Adipose tissue (tissue), 3 donors: ENCODE results near the gene PEX26. TPM values are rescaled to one million over a fixed set of nuclear protein-coding genes. Genes with fewer than 3 reads are reported as not detected.
"Not testable (repeated sequence)": the region's sequence is repeated elsewhere in the genome, so short reads cannot be mapped to it uniquely, and the experiment has no call there.

Source experiments
- H3K27ac ChIP-seq: one replicate; pipeline ENCODE4 v1.5.1; 2013; ENCODE audit warnings: low read depth, low read length
- WGBS, 3 donors: extraction: QIAGEN DNeasy Blood & Tissue Kit; methylation state at CpG; one replicate each; pipeline ENCODE4 v1.1.7; 2013; 5-methylcytosine and 5-hydroxymethylcytosine counted together
- polyA plus RNA-seq, 3 donors: library from polyadenylated mRNA; stranded (reverse); fragments of 200-250 nt; gene quantifications; one replicate each; pipeline ENCODE4 v1.2.3, GENCODE V29; 2013
- donor health status: healthy with polysubstance abuse.
- donor health status: Bipolar disorder and iron deficiency.
- donor health status: healthy.

Gene PEX26
- polyA plus RNA-seq, 3 donors, result 8.1 to 19.9 (median 19.6) TPM

DNA sequence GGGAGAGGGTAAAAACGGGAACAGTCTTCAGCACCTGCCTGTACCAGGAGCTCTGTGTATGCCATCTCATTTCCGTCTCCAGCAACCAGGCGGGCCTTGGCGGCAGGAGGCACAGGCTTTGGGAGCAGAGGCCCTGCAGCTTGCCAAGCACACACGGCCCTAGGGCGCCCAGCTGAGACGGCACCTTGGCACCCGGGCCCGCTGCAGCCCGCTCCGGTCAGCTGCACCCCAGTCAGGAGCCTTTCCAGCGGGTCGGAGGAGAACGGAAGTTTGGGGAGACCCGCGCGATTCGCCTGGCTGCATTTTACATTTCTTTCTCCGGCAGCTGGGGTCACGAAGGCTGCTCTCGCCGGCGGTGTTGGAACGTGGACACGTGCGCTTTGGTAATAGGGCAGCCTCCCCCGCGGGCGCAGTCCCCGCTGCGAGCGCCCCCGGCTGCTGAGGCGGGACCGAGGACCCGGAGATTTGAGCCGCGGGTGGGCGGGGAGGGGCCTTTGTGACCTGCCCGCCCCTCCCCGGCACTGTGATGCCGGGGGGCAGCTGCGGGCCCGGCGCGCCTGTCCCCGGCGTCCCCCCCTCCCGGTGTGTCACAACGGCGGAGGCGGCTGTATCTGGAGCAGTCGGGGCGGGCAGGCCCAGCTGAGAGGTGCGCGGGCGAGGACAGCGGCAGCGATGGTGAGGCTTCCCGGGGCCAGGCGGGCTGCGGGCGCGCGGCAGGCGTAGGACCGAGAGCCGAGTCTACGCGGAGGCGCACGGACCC, 32.6 kb downstream of the PEX26 start, which contains the start of gene TUBA8:
TSS of gene TUBA8 (plus strand) at position 616 of the 760 bp plus-strand sequence. CDS start at position 673, 57 bp downstream.
- no peak within 1 kb of the TSS for H3K27ac ChIP-seq

DNA sequence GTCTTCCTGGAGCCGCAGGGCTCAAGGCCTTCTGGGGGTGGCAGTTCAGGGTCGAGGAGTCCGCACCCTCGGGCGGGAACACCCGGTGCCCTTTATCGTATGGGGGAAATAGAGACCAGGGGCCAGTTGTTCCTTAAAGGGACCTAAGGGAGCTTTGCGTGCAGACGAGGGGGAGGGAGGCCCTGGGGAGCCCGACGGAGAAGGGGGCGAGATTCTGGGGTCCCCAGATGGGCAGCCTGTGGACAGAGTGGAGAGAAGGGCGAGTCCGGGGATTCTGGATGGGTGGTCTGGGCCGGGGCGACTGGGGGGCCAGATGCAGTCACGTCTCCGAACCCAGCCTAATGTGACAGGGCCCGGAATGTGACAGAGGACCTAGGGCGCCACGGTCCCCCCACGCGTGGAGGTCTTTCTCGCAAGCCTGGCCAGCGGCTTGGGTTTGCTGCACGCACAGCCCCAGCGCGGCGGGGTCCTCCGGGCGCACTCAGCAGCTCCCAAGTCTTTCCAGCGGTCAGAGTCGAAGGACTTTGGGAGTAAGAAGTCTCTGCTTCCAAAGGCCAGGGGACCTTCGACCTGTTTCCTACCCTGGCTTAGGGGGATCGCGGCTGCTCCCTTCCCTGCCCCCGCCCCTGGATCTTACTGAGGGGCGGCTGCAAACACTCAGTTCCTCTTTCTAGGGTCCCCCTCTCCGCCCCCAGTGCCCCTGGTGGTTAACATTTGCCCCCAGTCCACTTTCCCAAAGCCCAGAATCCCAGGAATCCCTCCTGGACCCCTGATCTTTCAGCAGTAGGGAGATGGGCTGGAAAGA, 33.4 kb downstream of the PEX26 start:
- H3K27ac ChIP-seq, result no peak overlapping the region
- 23 to 27% (median 25%) methylated on average over 39 of the region's 39 CpGs for WGBS, 3 donors

More for the DNA sequence above, 32.6 kb downstream of the PEX26 start, which contains the start of gene TUBA8:
- 1 to 2% (median 1%) methylated on average over 46 to 72 of the region's 72 CpGs for WGBS, 3 donors

GRCh38 chr22:18111759-18112330, 34.1 kb downstream of the PEX26 start:
- H3K27ac ChIP-seq, result no peak overlapping the region
- WGBS, 3 donors, result 62 to 73% (median 73%) methylated on average over 12 of the region's 12 CpGs

DNA sequence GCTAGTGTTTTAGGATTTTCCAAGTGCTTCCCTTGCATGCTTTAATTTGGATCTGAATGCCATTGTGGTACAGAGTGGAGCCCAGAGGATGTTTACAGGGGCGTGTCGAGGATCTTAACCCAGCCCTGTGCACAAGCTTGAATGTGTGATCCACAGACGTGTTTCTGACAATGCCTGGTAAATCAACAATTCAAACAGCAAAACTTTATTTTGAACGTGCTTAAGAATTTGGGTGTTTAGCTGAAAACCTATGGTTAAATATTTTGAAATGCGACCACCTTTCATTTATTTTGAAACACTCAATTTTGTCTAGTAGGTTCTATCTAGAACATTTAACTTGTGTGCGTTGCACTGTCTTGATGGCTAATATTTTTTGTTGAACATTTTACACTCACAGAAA, 34.6 kb downstream of the PEX26 start:
- H3K27ac ChIP-seq, result no peak overlapping the region

GRCh38 chr22:18113680-18114394, 36.0 kb downstream of the PEX26 start:
- no peak overlapping the region for H3K27ac ChIP-seq
- 58 to 81% (median 60%) methylated on average over 11 of the region's 11 CpGs for WGBS, 3 donors

More for the DNA sequence above, 34.6 kb downstream of the PEX26 start:
- 72 to 80% (median 77%) methylated on average over 6 of the region's 6 CpGs for WGBS, 3 donors

- 45 to 52% (median 49%) methylated on average over 4 of the region's 4 CpGs for WGBS, 3 donors
- H3K27ac ChIP-seq, result no peak overlapping the region
Measured at GRCh38 chr22:18114495-18114894, 36.7 kb downstream of the PEX26 start.

- 93 to 94% (median 93%) methylated on average over 15 of the region's 15 CpGs for WGBS, 3 donors
- no peak overlapping the region for H3K27ac ChIP-seq
Measured at GRCh38 chr22:18114976-18115652, 37.3 kb downstream of the PEX26 start.

DNA sequence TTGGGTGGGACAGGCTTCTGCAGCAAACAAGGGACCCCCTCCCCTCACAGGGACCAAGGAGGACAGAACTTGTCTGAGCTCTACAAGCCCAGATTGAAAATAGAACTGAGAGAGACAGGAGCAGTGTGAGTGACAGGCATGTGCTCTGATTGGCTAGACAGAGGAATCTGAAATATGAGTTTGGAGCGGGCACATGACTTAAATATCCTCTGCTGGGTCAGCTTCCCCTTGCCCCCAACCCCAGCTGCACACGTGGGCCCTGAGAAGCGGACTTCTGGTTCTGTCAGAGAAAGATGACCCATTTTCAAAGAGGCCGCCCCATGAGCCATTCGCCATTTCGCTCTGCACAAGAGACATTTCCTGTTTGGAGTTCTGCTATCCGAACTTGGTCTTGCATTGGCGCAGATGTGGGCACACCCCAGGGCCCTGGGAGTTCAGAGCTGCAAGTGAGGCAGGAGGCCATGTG, 38.1 kb downstream of the PEX26 start:
- WGBS, 3 donors, result 72 to 91% (median 75%) methylated on average over 8 of the region's 8 CpGs
- H3K27ac ChIP-seq, result no peak overlapping the region

DNA sequence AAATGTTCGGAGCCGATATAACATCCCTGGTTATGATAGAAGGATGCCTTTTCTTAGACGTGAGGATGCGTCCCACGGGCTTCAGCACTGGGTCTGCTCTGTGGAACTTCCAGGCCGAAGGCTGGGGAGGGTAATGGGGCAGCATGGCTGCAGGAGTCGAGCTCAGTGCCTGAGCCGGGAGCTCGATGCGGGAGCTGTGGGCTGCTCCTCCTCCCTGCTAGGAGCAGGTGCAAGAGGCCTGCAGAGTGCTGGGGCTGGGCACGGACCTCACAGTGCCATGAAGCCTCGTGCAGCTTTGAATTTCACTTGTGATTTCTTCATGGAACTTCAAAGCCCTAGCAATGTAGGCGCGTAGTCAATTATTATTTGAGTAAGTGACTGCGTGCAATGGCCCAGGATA, 38.8 kb downstream of the PEX26 start:
- no peak overlapping the region for H3K27ac ChIP-seq
- WGBS, 3 donors, result 91 to 94% (median 92%) methylated on average over 15 of the region's 15 CpGs

DNA sequence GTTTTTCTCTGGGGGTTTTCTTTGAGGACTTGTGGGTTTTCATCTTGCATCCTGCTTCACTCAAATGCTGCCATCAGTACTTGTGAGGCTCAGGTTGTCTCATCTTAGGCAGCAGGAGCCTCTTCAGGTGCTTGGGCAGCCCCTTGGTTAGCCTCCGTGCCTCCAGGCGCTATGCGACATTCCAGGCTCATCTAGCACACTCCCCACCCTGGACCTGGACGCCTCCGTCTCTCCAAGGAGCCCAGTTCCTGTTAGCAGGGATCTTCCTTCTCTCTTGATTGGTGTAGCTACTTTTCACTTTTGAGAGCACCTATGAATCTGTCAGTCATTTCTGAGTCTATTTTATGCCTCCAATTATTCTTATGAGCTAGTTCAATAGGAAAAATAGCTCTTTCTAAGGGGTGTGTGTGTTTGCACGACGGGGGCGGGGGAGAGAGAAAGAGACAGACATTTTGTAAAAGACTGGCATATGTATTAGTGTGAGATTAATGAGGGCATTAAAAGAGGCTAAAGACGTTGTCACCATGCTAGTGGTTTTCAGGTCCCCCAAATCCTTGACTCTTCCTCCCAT, 40.6 kb downstream of the PEX26 start:
- H3K27ac ChIP-seq, result no peak overlapping the region
- WGBS, 3 donors, result 89 to 91% (median 90%) methylated on average over 9 of the region's 9 CpGs

DNA sequence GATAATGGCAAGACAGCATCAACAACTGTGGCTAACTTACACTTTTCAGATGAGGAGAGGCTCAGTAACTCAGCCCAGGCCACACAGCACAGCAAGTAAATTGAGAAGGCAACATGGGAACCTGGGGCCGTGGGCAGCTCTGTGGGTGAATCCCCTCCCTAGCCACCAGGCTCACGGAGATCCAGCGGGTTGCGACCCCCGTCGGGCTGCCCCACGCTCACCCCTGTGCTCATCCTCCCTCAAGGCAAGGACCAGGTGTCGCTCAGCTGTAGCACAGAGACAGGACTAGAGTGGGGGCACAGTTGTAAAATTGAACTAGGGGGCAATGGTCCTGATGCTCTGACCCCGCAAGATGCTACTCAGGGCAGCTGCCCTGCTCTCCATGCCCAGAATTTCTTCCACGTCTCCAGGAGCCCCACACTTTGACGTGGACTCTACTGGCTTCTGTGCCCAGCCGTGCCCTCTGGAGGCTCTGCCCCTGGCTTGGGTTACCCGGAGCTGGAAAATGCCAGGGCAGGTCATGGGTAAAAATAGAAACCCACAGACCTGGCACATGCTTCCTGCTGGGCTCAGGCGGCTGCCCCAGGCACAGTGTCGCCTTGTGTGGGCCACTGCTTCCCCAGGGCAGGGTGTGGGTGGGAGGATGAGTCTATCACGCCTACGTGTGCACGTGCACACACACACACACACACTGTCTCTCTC, 41.8 kb downstream of the PEX26 start:
- no peak overlapping the region for H3K27ac ChIP-seq
- WGBS, 3 donors, result 69 to 83% (median 72%) methylated on average over 18 of the region's 18 CpGs

- no peak overlapping the region for H3K27ac ChIP-seq
- 90 to 97% (median 93%) methylated on average over 4 of the region's 4 CpGs for WGBS, 3 donors
Measured at GRCh38 chr22:18120857-18121256, 43.1 kb downstream of the PEX26 start.

- WGBS, 3 donors, result 88 to 89% (median 88%) methylated on average over 13 of the region's 13 CpGs
- H3K27ac ChIP-seq, result no peak overlapping the region
Measured at GRCh38 chr22:18121506-18121905, 43.7 kb downstream of the PEX26 start.

DNA sequence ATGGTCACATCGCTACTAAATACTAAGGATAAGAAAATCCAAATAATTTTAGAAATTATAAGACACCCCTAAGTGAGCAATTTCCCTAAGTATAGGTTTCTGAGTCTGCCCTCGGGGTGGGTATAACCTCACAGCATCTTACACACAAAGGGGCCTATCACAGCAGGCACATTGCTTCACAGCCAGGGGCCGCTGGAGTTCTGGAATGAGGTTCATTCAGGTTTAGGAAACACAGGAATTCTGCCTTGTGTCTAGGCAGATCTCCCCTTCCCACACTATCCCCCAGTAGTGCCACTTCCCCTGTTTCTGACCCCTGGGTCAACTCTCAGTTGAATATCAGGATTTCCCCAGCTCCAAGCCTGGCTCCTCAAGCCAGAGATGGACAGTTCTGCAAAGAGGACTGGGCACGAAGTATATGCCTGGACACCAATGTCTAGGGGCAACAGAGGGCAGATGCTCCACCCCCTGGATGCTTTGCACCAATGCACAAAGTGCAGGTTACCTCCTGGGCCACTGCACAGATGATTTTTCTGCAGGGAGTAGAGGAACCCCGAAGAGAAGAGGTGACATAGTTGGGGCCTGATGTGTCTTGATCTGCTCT, 44.3 kb downstream of the PEX26 start:
- 87 to 91% (median 90%) methylated on average over 5 of the region's 5 CpGs for WGBS, 3 donors
- H3K27ac ChIP-seq, result no peak overlapping the region

DNA sequence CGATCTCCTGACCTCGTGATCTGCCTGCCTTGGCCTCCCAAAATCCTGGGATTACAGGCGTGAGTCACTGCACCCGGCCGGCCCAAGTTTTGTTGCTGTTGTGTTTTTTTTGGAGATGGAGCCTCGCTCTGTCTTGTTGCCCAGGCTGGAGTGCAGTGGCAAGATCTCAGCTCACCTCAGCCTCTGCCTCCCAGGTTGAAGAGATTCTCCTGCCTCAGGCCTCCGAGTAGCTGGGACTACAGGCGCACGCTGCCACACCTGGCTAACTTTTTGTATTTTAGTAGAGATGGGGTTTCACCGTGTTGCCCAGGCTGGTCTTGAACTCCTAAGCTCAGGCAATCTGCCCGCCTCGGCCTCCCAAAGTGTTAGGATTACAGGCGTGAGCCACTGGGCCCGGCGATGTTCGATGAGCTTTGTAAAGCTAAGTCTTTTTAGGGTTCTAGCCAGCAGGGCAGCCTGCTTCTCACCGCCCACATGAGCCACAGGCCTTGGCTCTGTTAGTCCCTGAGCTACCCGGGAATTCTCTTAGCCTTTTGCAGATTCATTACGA, 45.8 kb downstream of the PEX26 start:
- 96 to 97% (median 97%) methylated on average over 19 of the region's 19 CpGs for WGBS, 3 donors
- not testable (repeated sequence) for H3K27ac ChIP-seq

GRCh38 chr22:18126606-18127005, 48.8 kb downstream of the PEX26 start:
- WGBS, 3 donors, result 97 to 98% (median 97%) methylated on average over 18 of the region's 18 CpGs

More at GRCh38 chr22:18126606-18127005, 48.8 kb downstream of the PEX26 start:
- no peak overlapping the region for H3K27ac ChIP-seq
